Stimulated activated naive CD8-positive, alpha-beta T cell treated with anti-CD3 and anti-CD28 coated beads, Interleukin-15, Interleukin-2, amounts not matched to agents 100 U/mL and 50 U/mL, for 24 hours (primary cell): ENCODE results near the gene PLEKHG5.

Experiments used
- ATAC-seq: fragments of 150-1000 bp; cut with Tn5 transposase; one replicate; pipeline ENCODE4 v1.10.0; 2021
- DNase-seq: peaks from one replicate; pipeline ENCODE4 v3.0.0; 2021

PLEKHG5 gene

DNA sequence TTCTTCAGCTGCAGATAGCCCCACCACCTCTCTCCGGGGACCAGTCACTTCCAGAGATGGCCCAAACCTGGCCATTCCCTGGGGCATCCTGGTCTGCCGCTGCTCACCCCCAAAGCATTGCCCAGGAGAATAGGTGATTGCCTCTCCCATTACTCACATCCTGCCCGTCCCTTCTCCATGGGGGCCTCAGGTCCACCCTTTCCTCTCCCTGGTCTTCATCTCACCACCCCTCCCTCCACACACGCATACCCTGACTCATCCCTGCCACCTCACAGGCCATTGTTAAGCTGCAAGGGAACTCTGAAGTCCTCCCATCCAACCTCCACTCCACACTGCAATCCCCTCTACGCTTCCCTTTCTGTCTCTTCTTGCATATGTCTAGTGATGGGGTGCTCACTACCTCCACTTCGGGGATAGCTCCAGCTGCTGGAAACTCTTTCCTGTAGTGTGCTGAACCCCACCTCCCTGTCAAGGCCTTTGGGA lies at the start of gene PLEKHG5:
TSS of gene PLEKHG5 (minus strand) at position 188 of the 483 bp plus-strand sequence. CDS start 14,096 bp downstream, outside the sequence.
- peak; percentile 36 for DNase-seq
- ATAC-seq = peak; percentile 28

GRCh38 chr1:6538956-6539355 lies 47.5 kb upstream of the PLEKHG5 start:
- ATAC-seq (no peak), DNase-seq (no peak)

GRCh38 chr1:6536291-6536690 lies 44.8 kb upstream of the PLEKHG5 start:
- DNase-seq = no peak
- ATAC-seq = no peak

DNA sequence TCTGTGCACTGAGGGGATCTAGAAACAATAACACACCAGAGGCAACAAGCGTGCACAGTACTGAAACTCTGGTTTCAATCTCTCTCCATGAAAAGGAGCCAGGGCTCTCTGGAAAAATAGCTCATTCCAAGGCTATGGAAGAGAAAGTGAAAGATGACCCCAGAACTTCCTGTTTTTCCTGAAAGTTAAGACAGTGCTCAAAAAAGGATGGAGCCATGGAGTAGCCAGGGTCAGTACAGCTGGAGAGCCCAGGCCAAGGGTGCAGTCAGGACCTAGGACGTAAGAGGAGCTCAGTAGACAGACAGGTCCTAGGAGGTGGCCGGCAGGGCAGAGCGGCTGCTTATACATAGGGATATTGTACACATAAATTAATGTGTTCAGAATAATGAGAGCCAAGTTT lies 43.7 kb upstream of the PLEKHG5 start:
- no peak for ATAC-seq
- no peak for DNase-seq

DNA sequence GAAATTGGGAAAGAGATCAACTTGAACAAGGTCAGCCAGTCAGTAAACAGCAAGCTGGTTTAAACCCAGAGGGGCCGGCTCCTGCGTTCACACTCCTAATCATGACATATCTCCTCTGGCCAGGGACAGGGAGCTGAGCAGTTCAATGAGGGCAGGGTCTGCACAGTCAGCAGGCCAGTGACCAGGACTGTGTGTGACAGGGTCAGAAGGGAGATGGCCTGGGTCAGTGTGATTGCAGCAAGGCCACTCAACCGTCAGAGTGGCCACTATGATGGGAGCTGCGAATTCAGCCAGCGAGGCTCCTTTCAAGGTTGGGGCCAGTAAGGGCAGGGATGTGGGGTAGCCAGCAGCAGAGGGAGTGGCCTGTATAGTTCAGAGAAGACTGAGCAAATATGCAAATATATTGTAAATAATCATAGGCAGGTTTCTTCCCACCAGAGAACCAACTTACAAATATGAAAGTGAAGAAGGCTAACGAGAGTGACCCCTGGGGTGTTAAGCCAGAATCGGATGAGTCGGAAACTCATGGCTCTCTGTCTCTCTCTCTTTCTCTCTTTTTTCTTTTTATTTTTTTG lies 42.9 kb upstream of the PLEKHG5 start:
- DNase-seq (no peak), ATAC-seq (no peak)

- ATAC-seq = no peak
- DNase-seq = no peak
Observed at GRCh38 chr1:6531996-6532395, 40.5 kb upstream of the PLEKHG5 start.

DNA sequence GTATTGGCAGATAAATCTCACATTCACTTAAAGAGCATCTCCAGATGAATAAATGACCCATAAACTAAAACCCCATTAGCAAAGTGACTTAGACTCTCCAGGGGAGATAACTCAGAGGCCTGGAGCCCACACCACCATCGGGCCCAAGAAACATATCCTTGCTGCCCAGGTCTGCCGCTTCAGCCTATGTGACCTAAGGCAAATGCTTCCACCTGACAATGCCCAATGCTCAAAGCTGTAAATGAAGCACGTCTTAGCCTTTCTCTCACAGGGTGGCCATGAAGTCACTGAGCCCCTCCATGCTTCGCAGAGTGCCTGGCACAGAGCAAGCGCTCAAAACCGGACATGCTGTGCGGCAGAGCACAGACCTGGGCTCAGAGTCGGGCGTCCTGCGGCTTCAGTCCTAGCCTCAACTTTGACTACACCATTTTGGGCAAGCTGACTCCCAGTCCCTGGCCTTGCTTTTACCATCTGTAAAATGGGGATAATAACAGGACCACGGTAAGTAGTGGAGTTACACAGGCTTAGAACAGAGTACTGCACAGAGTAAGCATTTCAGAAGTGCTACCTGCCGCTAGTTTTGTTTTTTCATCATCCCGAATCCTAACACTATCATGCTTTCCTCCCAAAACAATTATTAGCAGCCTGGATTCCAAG lies 39.2 kb upstream of the PLEKHG5 start:
- ATAC-seq (no peak), DNase-seq (no peak)

GRCh38 chr1:6528492-6528891 lies 37.0 kb upstream of the PLEKHG5 start:
- DNase-seq (no peak), ATAC-seq (no peak)

GRCh38 chr1:6526316-6526715 lies 34.8 kb upstream of the PLEKHG5 start:
- no peak for DNase-seq
- ATAC-seq = no peak

GRCh38 chr1:6523566-6523965 lies 32.1 kb upstream of the PLEKHG5 start:
- DNase-seq = no peak
- ATAC-seq = no peak

- ATAC-seq (no peak), DNase-seq (no peak)
Observed at GRCh38 chr1:6521536-6521935, 30.1 kb upstream of the PLEKHG5 start.

DNA sequence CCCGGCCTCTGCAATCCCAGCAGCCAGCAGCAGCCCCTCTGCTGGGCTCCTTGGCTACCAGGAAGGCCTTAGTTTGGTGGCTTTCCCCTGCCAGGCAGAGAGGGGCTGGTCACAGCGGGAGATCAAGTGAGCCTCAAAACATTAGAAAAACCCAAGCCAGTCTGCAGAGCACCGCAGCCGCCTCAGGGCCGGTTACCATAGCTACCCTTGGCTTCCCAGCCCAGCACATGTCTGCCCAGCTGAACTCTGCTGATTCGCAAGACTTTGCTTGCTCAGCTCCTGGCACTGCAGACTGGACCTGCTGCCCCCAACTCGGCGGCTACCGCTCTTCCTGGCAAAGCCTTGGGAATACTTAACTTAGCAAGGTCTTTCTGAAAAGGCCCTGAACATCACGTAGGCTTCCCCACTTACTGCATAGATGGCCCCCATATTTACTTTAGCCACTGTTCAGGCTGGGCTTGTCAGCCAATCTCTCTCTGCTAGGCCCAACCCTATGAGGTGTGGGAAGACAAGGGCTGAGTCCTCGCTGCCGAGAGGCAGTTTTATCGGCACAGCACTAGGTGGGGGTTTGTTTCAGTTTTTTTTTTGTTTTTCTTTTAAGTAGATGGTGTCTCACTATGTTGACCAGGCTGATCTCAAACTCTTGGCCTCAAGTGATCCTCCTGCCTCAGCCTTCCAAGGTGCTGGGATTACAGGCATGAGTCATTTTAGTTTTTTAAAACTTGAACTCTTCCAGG lies 28.6 kb upstream of the PLEKHG5 start:
- ATAC-seq (no peak), DNase-seq (no peak)

DNA sequence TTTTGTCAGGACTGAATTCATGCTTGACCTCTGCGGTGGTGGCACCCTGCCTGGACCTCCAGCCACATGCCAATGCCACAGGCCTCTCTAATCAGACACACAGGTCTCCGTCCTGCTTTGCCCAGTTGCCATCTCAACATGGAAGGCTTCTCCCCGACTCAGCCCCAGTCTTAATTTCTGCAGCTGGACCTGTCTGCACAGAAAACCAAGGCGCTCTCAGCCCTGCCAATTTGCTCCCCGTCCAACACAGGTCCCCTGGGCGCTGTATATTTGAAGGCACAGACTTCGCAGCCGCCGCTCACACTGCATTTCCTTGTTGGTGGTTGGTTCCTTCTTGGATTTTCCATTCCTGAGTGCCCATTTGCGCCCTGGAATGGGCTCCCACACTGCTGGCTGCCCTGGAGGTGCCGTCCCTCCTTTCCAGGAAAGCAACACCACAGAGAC lies 28.0 kb upstream of the PLEKHG5 start:
- no peak for ATAC-seq

GRCh38 chr1:6517435-6517851 lies 26.0 kb upstream of the PLEKHG5 start:
- DNase-seq (no peak), ATAC-seq (no peak)

More for the DNA sequence above, 28.0 kb upstream of the PLEKHG5 start:
- no peak for DNase-seq

GRCh38 chr1:6515771-6516170 lies 24.3 kb upstream of the PLEKHG5 start:
- DNase-seq (no peak), ATAC-seq (no peak)

DNA sequence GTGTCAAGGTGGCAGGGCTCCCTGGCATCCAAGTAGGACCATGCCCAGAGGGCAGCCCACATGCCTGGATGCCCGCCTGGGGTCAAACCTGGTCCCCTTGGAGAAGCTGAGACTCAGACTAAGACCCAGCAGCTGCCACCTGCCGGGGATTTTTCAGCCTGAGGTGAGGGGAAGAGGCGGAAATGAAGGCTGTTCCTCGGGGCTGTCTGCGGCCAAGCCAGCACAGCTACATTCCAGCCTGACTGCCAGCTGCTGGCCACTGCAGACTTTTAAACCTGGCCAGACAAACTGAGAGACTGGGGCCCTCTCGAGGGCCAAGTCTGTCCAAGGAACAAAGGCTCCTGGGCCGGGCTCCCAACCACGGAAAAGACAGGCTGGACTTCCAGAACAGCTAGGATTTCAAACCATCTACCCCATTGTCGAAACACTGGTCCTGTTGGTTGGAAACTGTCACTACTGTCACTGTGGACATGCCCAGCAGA lies 21.9 kb upstream of the PLEKHG5 start:
- no peak for ATAC-seq
- DNase-seq = no peak

- ATAC-seq (no peak), DNase-seq (no peak)
Observed at GRCh38 chr1:6512908-6513280, 21.4 kb upstream of the PLEKHG5 start.

DNA sequence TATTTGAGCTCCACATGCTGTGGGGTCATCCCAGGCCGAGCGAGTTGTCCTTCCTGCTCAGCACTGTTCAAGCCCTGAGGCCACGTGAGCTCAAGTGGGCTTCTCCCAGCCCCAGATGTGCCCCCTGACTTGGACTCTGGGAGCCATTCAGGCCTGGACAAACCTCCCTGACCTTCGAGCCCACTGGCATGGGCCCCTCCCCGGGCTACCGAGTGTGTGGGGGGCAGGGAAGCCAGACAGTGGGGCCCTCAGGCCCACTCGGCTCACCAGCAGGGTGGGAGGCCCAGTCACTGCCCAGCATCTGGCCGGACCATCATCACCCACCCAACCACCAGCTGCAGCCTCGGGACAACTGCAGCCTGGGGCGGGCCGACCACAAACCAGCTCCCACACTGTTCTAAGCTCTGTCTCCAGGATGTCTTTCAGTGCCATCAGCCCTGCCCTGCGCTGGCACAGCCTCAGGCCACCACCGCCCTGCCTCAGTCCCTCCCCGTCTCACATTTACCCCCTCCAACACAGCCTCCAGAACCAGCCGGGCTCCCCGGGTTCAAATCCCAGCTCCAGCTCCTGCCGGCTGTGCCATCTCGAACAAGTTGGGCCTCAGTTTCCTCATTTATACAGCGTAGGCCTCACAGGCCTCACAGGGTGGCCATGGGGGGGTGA lies 20.9 kb upstream of the PLEKHG5 start:
- DNase-seq (no peak), ATAC-seq (no peak)

DNA sequence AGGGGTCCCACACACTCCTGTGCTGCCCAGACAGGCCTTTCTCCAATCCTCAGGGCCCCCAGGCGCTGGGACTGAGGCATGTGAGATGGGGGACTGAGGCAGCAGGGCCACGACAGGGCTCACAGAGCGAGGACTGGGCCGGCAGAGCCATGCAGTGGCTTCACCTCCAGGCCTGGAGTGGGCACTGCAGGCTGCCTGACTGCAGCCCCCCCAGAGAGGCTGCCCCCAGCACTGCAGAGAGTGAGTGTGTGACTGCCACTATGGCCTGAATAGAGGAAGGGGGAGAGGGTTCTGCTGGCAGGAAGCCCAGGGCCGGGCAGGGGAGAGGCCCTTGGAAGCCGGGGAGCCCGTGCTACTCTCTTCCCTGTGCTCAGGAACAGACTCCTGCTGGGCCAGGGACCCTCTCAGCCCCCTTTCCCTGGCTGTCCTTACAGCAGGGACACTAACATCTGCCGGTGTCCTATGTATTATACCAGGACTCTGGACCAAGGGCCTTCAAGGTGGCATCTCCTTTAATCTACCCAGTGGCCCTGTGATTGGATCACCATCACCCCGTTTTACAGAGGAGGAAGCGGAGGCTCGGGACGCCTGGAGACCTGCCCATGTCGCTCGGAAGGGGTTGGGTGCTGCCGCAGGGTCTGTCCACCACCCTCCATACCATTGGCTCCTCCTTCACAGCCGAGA lies 20.2 kb upstream of the PLEKHG5 start:
- DNase-seq (no peak), ATAC-seq (no peak)

DNA sequence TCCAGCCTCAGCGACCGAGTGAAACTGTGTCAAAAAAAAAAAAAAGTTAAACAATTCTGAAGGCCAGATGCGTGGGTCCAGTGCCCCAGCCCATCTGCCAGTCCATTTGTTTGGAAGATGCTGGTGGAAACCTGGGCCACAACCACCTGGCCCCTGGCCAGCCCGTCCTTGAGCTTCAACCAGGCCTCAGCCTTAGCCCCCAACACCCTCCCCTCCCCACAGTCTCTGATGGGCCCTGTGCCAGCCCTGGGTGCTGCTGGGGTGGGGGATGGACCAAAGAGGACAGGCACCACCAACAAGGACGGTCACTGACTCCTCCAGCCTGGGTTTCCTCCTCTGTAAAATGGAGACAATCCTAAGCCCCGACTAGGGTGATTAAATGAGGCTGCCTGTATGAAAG lies 19.6 kb upstream of the PLEKHG5 start:
- no peak for ATAC-seq
- no peak for DNase-seq

DNA sequence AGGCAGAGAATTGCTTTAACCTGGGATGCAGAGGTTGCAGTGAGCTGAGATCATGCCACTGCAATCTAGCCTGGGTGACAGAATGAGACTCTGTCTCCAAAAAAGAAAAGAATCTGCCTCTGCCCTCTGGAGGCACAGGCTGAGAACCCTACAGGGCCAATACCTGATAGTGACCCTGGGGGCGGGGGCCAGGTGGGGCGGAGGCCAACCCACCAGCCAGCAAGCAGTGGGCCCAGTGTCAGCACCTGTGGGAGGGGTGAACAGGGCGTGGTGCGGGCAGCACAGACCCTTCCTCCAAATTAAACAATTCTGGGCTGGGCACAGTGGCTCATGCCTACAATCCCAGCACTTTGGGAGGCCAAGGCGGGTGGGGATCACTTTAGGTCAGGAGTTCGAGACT lies 19.0 kb upstream of the PLEKHG5 start:
- DNase-seq (no peak), ATAC-seq (no peak)

- ATAC-seq (no peak), DNase-seq (no peak)
Observed at GRCh38 chr1:6509919-6510291, 18.4 kb upstream of the PLEKHG5 start.
